ENCODE results near the gene NDUFB10. TPM values are rescaled to one million over a fixed set of nuclear protein-coding genes. Genes with fewer than 3 reads are reported as not detected.

NDUFB10 gene
- total and polyA plus RNA-seq, 2 experiments from 2014 or later = 244 to 495 TPM

- TF ChIP-seq, protein P1, sequence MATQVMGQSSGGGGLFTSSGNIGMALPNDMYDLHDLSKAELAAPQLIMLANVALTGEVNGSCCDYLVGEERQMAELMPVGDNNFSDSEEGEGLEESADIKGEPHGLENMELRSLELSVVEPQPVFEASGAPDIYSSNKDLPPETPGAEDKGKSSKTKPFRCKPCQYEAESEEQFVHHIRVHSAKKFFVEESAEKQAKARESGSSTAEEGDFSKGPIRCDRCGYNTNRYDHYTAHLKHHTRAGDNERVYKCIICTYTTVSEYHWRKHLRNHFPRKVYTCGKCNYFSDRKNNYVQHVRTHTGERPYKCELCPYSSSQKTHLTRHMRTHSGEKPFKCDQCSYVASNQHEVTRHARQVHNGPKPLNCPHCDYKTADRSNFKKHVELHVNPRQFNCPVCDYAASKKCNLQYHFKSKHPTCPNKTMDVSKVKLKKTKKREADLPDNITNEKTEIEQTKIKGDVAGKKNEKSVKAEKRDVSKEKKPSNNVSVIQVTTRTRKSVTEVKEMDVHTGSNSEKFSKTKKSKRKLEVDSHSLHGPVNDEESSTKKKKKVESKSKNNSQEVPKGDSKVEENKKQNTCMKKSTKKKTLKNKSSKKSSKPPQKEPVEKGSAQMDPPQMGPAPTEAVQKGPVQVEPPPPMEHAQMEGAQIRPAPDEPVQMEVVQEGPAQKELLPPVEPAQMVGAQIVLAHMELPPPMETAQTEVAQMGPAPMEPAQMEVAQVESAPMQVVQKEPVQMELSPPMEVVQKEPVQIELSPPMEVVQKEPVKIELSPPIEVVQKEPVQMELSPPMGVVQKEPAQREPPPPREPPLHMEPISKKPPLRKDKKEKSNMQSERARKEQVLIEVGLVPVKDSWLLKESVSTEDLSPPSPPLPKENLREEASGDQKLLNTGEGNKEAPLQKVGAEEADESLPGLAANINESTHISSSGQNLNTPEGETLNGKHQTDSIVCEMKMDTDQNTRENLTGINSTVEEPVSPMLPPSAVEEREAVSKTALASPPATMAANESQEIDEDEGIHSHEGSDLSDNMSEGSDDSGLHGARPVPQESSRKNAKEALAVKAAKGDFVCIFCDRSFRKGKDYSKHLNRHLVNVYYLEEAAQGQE (IDR thresholded peaks at IDR 0.05; ENCODE audit: unreplicated experiment) = no peak
- TF ChIP-seq ZNF114 (CRISPR knock-in tag; IDR thresholded peaks at IDR 0.05) (no peak), STAT1 (IDR thresholded peaks at IDR 0.05; ENCODE audit: unreplicated experiment) (no peak), ZNF331 (CRISPR knock-in tag; IDR thresholded peaks at IDR 0.05; ENCODE audit: low read depth) (no peak)
Observed at GRCh38 chr16:2006317-2006716, 47.0 kb downstream of the NDUFB10 start (continued).

DNA sequence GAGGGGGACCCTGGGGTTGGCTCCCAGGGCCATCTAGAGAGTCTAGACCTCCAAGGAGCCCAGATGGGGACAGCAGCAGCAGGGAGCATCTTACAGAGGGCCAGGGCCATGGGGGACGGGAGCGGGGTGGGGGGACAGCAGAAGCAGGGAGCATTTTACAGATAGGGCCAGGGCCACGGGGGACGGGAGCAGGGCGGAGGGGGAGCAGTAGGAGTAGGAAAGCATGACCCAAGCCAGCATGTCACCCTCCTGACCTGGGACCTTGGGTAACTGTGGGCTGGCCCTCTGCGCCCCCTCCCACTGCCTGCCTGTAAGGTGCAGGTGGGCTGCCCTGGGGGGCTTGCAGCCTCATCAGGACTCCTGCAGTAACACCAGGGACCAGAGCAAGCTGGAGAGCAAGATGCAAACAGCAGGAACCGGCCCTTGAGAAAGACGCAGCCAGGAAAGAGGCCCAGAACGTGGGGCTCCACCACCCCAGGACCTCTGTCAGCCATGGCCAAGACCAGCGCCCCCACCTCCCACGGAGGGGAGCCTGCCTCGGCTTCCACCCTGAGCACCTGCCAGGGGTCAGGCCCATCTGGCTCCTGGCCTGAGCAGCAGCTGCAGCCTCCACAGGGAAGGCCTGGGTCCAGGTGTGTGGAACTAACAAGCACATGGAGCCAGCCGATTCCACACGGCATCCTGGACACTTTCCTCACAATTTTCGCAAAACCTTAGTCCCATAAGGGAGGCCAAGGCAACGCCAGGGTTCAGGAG lies 47.9 kb downstream of the NDUFB10 start:
- peaks cover 28% of the 10 kb centered on the region; the same call in 1 of the 2 replicates for H3F3A ChIP-seq (replicated peaks; ENCODE audit: low read depth)
- peaks cover 42% of the 10 kb centered on the region for H3K79me2 ChIP-seq (replicated peaks; ENCODE audit: insufficient read depth)
- no peaks in the 10 kb centered on the region for H3K27me3 ChIP-seq (ENCODE audit: insufficient read depth)
- H3K9me2 ChIP-seq (ENCODE audit: insufficient read depth) = no peaks in the 10 kb centered on the region
- H3K4me2 ChIP-seq = peak overlapping the region; percentile 65
- peaks cover 22% of the 10 kb centered on the region for H3K4me1 ChIP-seq (ENCODE audit: insufficient read depth)
- H3K4me3 ChIP-seq = peak overlapping the region; percentile 91; the same call in 1 of the 2 replicates
- Mint-ChIP-seq H3K9me3 (no peaks in the 10 kb centered on the region), H3K4me3 (peak overlapping the region; percentile 74), H3K27me3 (ENCODE audit: insufficient read depth, low read depth, poor library complexity) (peaks cover 15% of the 10 kb centered on the region), H3K36me3 (ENCODE audit: low read depth) (peaks cover 15% of the 10 kb centered on the region), H3K4me1 (peaks cover 37% of the 10 kb centered on the region), H3K27ac (no peak overlapping the region)
- peaks cover 36% of the 10 kb centered on the region for H4K20me1 ChIP-seq (replicated peaks; ENCODE audit: insufficient read depth)
- H3K36me3 ChIP-seq (ENCODE audit: insufficient read depth) = no peaks in the 10 kb centered on the region
- no peak overlapping the region for H2AFZ ChIP-seq
- no peak overlapping the region for H3K27ac ChIP-seq (ENCODE audit: low read depth)
- no peak for DNase-seq (ENCODE audit: low spot score)
- ATAC-seq = no peak
- TF ChIP-seq ZNF331 (CRISPR knock-in tag; IDR thresholded peaks at IDR 0.05; ENCODE audit: low read depth) (no peak), ZNF462 (CRISPR knock-in tag; IDR thresholded peaks at IDR 0.05) (no peak), ETS1 (IDR thresholded peaks at IDR 0.05) (no peak), STAT1 (IDR thresholded peaks at IDR 0.05; ENCODE audit: unreplicated experiment) (no peak), JUNB (IDR thresholded peaks at IDR 0.05; ENCODE audit: unreplicated experiment) (no peak), CREB1 (CRISPR knock-in tag; IDR thresholded peaks at IDR 0.05; ENCODE audit: low read depth) (no peak), POLR2AphosphoS5 (IDR thresholded peaks at IDR 0.05; ENCODE audit: low read depth) (no peak), ZNF114 (CRISPR knock-in tag; IDR thresholded peaks at IDR 0.05) (no peak)
- TF ChIP-seq, protein P1 (IDR thresholded peaks at IDR 0.05; ENCODE audit: unreplicated experiment) = no peak
